Type B pancreatic cell (in vitro differentiated cells): Measurements from ENCODE around the gene CFAP119. TPM values are rescaled to one million over a fixed set of nuclear protein-coding genes. Genes with fewer than 3 reads are reported as not detected.
A peak's percentile ranks its signal among the peaks of the same experiment; 100 is the strongest.

Experiments used
- DNase-seq: peaks from one replicate; pipeline ENCODE4 v3.0.0; 2021; ENCODE audit warnings: mixed read lengths; ENCODE audit not compliant: unreplicated experiment; ENCODE audit errors: extremely low spot score
- H3K27ac Mint-ChIP-seq: 2 replicates; pipeline ENCODE4 v1.8.0; 2021; ENCODE audit warnings: mild to moderate bottlenecking, mixed read lengths
- H3K27me3 Mint-ChIP-seq: 2 replicates; pipeline ENCODE4 v1.8.0; 2021; ENCODE audit warnings: mixed read lengths
- H3K36me3 Mint-ChIP-seq: 2 replicates; pipeline ENCODE4 v1.8.0; 2021; ENCODE audit warnings: mixed read lengths
- H3K4me1 Mint-ChIP-seq: one replicate; pipeline ENCODE4 v1.8.0; 2021; ENCODE audit warnings: mixed read lengths; ENCODE audit not compliant: unreplicated experiment
- H3K4me3 Mint-ChIP-seq: 2 replicates; pipeline ENCODE4 v1.8.0; 2021; ENCODE audit warnings: mild to moderate bottlenecking, mixed read lengths
- H3K9me3 Mint-ChIP-seq: 2 replicates; pipeline ENCODE4 v1.8.0; 2021; ENCODE audit warnings: mixed read lengths
- total RNA-seq: library from RNA; stranded (reverse); gene quantifications from 2 replicates; pipeline ENCODE4 v1.2.1, GENCODE V29; 2021; ENCODE audit warnings: low replicate concordance
- TF ChIP-seq, protein P1 (sequence below): fragments of 200-600 bp; sonication (generic); conservative IDR thresholded peaks from 2 replicates; pipeline ENCODE4 v1.5.0; 2021; ENCODE audit warnings: antibody characterized with exemption, mild to moderate bottlenecking

Gene CFAP119
- total RNA-seq, 1 donor from 2014 or later = 15.0 TPM

DNA sequence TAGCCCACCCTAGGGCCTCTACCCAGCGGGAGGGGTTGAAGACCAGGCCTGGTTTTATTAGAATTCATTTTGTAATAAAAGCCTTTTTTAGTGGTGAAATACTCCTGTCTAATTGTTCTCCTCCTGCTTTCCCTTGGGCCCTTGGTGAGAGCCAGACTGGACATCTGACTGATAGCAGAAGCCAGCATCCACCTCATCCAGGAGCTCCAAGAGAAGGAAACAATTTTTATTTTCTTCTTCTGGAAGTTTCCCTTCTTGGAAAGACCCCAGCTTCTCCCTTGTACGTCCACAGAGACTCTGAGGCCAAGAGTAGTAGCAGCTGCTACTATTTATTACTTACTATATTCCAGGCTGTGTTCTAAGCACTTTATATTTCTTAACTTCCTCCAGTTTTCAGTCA lies 17.7 kb downstream of the CFAP119 start:
- H3K4me1 Mint-ChIP-seq = peaks cover 13% of the 10 kb centered on the region
- H3K27me3 Mint-ChIP-seq = no peaks in the 10 kb centered on the region
- TF ChIP-seq, protein P1, sequence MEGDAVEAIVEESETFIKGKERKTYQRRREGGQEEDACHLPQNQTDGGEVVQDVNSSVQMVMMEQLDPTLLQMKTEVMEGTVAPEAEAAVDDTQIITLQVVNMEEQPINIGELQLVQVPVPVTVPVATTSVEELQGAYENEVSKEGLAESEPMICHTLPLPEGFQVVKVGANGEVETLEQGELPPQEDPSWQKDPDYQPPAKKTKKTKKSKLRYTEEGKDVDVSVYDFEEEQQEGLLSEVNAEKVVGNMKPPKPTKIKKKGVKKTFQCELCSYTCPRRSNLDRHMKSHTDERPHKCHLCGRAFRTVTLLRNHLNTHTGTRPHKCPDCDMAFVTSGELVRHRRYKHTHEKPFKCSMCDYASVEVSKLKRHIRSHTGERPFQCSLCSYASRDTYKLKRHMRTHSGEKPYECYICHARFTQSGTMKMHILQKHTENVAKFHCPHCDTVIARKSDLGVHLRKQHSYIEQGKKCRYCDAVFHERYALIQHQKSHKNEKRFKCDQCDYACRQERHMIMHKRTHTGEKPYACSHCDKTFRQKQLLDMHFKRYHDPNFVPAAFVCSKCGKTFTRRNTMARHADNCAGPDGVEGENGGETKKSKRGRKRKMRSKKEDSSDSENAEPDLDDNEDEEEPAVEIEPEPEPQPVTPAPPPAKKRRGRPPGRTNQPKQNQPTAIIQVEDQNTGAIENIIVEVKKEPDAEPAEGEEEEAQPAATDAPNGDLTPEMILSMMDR = no peak
- no peak for DNase-seq
- H3K36me3 Mint-ChIP-seq = peaks cover 29% of the 10 kb centered on the region
- H3K9me3 Mint-ChIP-seq = no peaks in the 10 kb centered on the region
- peak overlapping the region; percentile 73 for H3K27ac Mint-ChIP-seq
- peak overlapping the region; percentile 29 for H3K4me3 Mint-ChIP-seq

DNA sequence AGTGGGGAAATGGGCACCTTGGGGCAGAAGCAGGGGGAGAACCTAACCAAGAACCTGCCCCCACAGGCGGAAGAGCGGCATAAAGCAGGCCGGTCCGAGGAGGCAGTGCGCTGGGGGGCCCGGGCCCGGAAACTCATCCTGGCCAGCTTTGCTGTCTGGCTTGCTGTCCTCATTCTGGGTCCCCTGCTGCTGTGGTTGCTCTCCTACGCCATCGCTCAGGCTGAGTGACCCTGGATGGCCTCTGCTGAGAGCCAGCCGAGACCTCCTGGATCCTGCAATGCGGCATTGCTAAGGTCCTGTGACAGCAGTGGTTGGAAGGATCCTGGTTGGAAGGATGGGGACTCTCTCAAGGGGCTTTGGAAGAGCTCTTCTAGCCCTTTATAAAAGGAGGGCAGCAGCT lies 18.1 kb downstream of the CFAP119 start:
- TF ChIP-seq, protein P1 = no peak
- Mint-ChIP-seq H3K9me3 (no peaks in the 10 kb centered on the region), H3K4me1 (peaks cover 13% of the 10 kb centered on the region), H3K36me3 (peaks cover 29% of the 10 kb centered on the region), H3K27ac (peak overlapping the region; percentile 75), H3K4me3 (peak overlapping the region; percentile 18), H3K27me3 (no peaks in the 10 kb centered on the region)
- no peak for DNase-seq

DNA sequence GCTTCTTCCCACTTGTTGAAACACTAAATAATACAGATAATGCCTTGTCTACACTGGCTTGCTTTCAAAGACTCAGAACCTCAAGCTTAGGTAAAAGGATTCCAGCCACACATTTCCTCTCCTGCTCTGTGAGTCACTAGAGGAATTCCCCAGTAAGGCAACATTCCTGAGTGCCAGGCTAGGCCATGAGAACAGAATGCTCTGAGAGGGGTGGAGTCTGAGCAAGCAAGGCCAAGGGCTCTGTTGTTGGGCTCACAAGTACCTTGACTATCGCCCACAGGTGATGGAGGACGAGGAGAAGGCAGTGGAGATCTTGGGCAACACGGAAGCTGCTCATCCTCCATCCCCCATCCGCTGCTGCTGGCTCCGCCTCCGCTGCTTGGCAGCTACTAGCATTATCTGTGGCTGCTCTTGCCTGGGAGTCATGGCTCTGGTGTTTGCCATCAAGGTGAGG lies 20.4 kb downstream of the CFAP119 start:
- Mint-ChIP-seq H3K27me3 (no peaks in the 10 kb centered on the region), H3K4me3 (peak overlapping the region; percentile 84), H3K9me3 (no peaks in the 10 kb centered on the region), H3K36me3 (peaks cover 35% of the 10 kb centered on the region), H3K27ac (peak overlapping the region; percentile 98), H3K4me1 (peaks cover 13% of the 10 kb centered on the region)
- no peak for DNase-seq
- TF ChIP-seq, protein P1 = no peak

DNA sequence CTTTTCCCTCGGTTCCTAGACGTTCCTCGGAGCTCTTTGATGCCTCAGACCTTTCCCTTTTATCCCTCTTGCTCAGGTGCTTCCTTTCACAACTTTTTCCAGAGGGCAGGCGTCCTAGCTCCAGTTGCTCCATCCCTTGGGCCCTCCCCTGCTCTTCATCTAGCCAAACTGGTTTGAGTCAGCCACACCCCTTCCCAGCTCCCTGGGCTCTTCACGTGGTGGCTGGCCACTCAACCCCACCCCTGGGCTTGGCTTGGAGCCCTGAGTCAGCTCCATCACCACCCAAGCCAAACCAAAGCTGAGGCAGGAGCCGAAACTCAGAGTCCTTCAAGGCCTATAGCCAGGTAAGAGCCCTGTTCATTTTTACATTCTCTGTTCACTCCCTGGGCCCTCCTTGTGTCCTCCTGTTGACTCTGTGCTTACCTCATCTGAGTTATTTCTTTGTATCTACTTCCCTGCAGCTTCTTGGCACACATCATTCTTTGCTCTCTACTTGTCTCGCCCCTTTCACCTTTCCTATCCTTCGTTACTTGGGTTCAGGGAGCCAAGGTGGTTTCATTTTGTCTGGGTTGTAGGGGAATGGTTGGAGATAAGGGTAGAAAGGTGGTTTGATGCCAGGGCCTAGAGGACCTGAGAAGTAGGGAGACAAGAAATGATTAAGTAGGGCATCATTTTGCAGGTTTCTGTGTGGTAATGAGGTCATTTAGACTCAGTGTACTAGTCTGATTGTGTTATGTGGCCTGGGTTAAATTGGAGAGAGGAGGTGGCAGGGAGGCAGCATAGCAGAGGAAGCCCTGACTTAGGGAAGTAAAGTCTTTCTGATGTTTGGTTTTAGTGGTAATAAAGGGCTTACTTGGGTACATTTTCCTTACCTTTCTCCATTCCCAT lies 21.3 kb downstream of the CFAP119 start:
- peaks cover 13% of the 10 kb centered on the region for H3K4me1 Mint-ChIP-seq
- peak overlapping the region; percentile 98 for H3K27ac Mint-ChIP-seq
- TF ChIP-seq, protein P1 = no peak
- DNase-seq = no peak
- H3K9me3 Mint-ChIP-seq = no peaks in the 10 kb centered on the region
- H3K27me3 Mint-ChIP-seq = no peaks in the 10 kb centered on the region
- peaks cover 40% of the 10 kb centered on the region for H3K36me3 Mint-ChIP-seq
- peak overlapping the region; percentile 84 for H3K4me3 Mint-ChIP-seq

DNA sequence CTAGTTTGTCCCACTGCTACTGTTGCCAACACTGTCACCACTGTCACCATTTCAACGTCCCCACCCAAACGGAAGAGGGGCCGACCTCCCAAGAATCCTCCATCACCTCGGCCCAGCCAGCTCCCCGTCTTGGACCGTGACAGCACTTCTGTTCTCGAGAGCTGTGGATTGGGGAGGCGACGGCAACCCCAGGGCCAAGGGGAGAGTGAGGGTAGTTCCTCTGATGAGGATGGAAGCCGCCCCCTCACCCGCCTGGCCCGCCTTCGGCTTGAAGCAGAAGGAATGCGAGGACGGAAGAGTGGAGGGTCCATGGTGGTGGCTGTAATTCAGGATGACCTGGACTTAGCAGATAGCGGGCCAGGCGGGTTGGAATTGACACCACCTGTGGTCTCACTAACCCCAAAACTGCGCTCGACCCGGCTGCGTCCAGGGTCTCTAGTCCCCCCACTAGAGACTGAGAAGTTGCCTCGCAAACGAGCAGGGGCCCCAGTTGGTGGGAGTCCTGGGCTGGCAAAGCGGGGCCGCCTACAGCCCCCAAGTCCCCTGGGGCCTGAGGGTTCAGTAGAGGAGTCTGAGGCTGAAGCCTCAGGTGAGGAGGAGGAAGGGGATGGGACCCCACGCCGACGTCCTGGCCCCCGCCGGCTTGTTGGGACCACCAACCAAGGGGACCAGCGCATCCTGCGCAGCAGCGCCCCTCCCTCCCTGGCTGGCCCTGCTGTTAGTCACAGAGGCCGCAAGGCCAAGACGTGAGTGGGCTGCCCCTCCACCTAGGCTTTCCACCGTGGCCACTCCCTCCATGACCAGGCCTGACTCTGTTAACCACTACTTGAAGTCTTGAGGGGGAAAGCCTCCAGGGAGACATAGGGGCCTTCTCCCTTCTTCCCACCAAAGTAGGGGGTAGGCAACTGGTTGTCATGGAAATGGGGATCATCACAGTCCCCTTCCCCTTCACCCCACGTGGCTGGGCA lies 22.6 kb downstream of the CFAP119 start:
- TF ChIP-seq, protein P1 = no peak
- Mint-ChIP-seq H3K27ac (no peak overlapping the region), H3K4me3 (no peak overlapping the region), H3K4me1 (peaks cover 13% of the 10 kb centered on the region), H3K27me3 (no peaks in the 10 kb centered on the region), H3K36me3 (peaks cover 39% of the 10 kb centered on the region), H3K9me3 (no peaks in the 10 kb centered on the region)
- DNase-seq = no peak
